SK-N-MC (cell line): ENCODE data around the gene RNF187.

Experiments used
- EZH2 ChIP-seq: fragments of 200-600 bp; sonication (generic); IDR thresholded peaks from one replicate; pipeline ENCODE4 v1.6.1; 2017; ENCODE audit warnings: antibody characterized with exemption
- POLR2AphosphoS5 ChIP-seq: IDR thresholded peaks from 2 replicates; pipeline ENCODE4 v1.6.1; 2012; ENCODE audit warnings: mild to moderate bottlenecking, low read depth, low read length, borderline replicate concordance

DNA sequence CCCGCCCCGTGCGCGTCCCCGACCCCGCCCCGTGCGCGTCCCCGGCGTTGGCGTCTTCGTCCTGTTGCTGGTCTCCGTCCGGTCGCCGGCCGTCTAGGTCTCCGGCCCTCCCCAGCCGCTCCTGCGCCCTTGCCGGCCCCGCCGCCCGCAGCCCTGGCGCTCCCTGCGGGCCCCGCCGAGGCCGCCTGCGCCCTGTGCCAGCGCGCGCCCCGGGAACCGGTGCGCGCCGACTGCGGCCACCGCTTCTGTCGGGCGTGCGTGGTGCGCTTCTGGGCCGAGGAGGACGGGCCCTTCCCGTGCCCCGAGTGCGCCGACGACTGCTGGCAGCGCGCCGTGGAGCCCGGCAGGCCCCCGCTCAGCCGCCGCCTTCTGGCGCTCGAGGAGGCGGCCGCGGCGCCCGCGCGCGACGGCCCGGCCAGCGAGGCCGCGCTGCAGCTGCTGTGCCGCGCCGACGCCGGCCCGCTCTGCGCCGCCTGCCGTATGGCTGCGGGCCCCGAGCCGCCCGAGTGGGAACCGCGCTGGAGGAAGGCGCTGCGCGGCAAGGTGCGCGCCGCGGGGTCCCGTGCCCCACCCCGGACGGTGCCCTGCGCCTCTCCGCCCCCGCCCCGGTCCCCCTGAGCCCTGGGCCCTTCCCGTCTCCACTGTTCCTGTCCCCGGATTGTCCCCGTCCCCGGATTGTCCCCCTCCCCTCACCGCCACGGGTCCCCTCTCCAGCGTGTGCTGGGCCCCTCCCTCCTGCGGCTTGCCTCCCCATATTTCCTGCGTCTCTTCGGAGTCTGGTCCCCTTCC lies at the start of gene RNF187:
- 0 out of 2 replicates have a peak, but pooled peaks have one; percentile 18 for TF ChIP-seq POLR2AphosphoS5
- TF ChIP-seq EZH2 = no peak
